ENCODE measurements around the gene MTF1.

GRCh38 chr1:37858931-37859506 lies 373 bp downstream of the MTF1 start:
- TF ChIP-seq CTCF (conservative IDR thresholded peaks at IDR 0.05 in 1 of 2, IDR thresholded peaks at IDR 0.05 in 1 of 2; ENCODE audit: extremely low read depth in 1 of 2, insufficient read depth in 1 of 2, low read depth in 1 of 2, low read length in 2 of 2) (no peak), EZH2 (IDR thresholded peaks at IDR 0.05; ENCODE audit: borderline replicate concordance, low read length) (no peak)

Data from mammary epithelial cell (primary cell).